Kidney (tissue), 14 donors: ENCODE data around the gene CDH2. TPM values are rescaled to one million over a fixed set of nuclear protein-coding genes. Genes with fewer than 3 reads are reported as not detected.

ENCODE experiments used
- DNase-seq, 5 donors: peaks; one replicate each; pipeline ENCODE4 v3.0.0-alpha.2; 2013 to 2020
- FAIRE-seq: peaks from 2 replicates; lab custom pipeline; 2012; peaks lifted over from hg19 to GRCh38; lab: Jason Lieb, UNC
- H3K27ac ChIP-seq, 2 donors: one replicate each; pipeline ENCODE4 v1.7.0; 2013; ENCODE audit warnings: low read depth in 2 of 2, low read length in 2 of 2, inconsistent platforms in 1 of 2
- H3K27me3 ChIP-seq: one replicate; pipeline ENCODE4 v1.7.1; 2013; ENCODE audit warnings: low read length, inconsistent platforms; ENCODE audit not compliant: control insufficient read depth, insufficient read depth
- H3K36me3 ChIP-seq, 3 donors: one replicate each; pipeline versions ENCODE4 v1.7.0 to v1.7.1; 2013; ENCODE audit warnings: low read length in 3 of 3, control low read depth in 1 of 3, inconsistent platforms in 1 of 3; ENCODE audit not compliant: insufficient read depth in 3 of 3, control insufficient read depth in 2 of 3
- H3K4me1 ChIP-seq, 3 donors: one replicate each; pipeline versions ENCODE4 v1.7.0 to v1.7.1; 2013; ENCODE audit warnings: low read length in 3 of 3, inconsistent platforms in 1 of 3, low read depth in 1 of 3; ENCODE audit not compliant: control insufficient read depth in 2 of 3, insufficient read depth in 2 of 3
- H3K4me3 ChIP-seq, 3 donors: one replicate each; pipeline versions ENCODE4 v1.7.0 to v1.8.1; 2013; ENCODE audit warnings: low read length in 3 of 3, control low read depth in 1 of 3, inconsistent platforms in 1 of 3
- H3K9ac ChIP-seq, 3 donors: one replicate each; pipeline versions ENCODE4 v1.7.0 to v1.7.1; 2013; ENCODE audit warnings: low read length in 3 of 3, control low read depth in 1 of 3, inconsistent platforms in 1 of 3
- H3K9me3 ChIP-seq, 3 donors: one replicate each; pipeline versions ENCODE4 v1.7.0 to v1.7.1; 2013; ENCODE audit warnings: low read length in 3 of 3, control low read depth in 1 of 3, inconsistent platforms in 1 of 3; ENCODE audit not compliant: control insufficient read depth in 2 of 3, insufficient read depth in 1 of 3
- intact Hi-C: fragments of 100-400 bp; cut with DNase I; formaldehyde crosslinking; loops from one replicate; pipeline ENCODE4 v1.11.1; 2022
- polyA plus RNA-seq: library from polyadenylated mRNA; stranded (reverse); fragments of 350-450 nt; fragmentation: Illumina TruSeq; extraction: RNeasy Lipid Tissue Mini Kit (QIAGEN cat#74804); gene quantifications from one replicate; pipeline ENCODE4 v1.2.3, GENCODE V29; 2014; ENCODE audit warnings: low read depth, low replicate concordance; ENCODE audit not compliant: insufficient read depth
- total RNA-seq: library from RNA; stranded (reverse); fragmentation: NEBNext Ultra II Directional; extraction: Animal tissue kit (Norgen Biotek cat#: 25700); gene quantifications from one replicate; pipeline ENCODE4 v1.2.1, GENCODE V29; 2021
- TF ChIP-seq, protein P1 (sequence below): IDR thresholded peaks from 3 replicates; pipeline ENCODE4 v1.5.1; 2012; ENCODE audit warnings: mild to moderate bottlenecking, moderate library complexity, borderline replicate concordance; ENCODE audit not compliant: insufficient read depth; ENCODE audit errors: extremely low read depth
- donor health status: control.
- donor health status: control.
- donor health status: control.
- donor health status: control.
- donor health status: control.
- donor health status: DM: yes; HTN: yes; CAD: no.
- donor health status: Normal renal cell carcinoma (clear cell type).

CDH2 gene
- total and polyA plus RNA-seq, 2 donors from 2014 or later = 6.3 to 29.6 TPM

DNA sequence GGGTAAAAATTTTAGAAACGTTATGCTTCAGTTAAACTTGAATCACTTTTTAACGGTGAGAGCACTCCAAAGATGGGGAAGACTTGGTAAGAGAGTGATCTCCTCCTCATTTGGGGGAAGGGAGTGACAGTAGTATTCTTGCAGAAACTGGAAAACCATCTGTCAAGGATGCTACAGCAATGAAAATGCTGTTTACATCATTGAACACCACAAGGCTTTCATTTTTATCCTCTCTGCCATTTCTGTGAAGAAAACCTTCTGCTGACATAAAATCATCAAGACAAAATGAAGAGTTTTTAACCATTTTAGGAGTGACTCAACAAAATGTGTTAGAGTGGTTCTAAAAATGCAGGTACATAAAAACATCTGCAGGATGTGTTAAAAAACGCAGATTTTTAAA is 38.1 kb downstream of the CDH2 start:
- no peaks in the 10 kb centered on the region for H3K9me3 ChIP-seq
- no peaks in the 10 kb centered on the region for H3K27me3 ChIP-seq
- H3K36me3 ChIP-seq = no peaks in the 10 kb centered on the region
- H3K4me3 ChIP-seq = no peak overlapping the region
- FAIRE-seq (no peak), DNase-seq (no peak)
- H3K27ac ChIP-seq = no peak overlapping the region
- intact Hi-C loops = no loop called here
- TF ChIP-seq, protein P1, sequence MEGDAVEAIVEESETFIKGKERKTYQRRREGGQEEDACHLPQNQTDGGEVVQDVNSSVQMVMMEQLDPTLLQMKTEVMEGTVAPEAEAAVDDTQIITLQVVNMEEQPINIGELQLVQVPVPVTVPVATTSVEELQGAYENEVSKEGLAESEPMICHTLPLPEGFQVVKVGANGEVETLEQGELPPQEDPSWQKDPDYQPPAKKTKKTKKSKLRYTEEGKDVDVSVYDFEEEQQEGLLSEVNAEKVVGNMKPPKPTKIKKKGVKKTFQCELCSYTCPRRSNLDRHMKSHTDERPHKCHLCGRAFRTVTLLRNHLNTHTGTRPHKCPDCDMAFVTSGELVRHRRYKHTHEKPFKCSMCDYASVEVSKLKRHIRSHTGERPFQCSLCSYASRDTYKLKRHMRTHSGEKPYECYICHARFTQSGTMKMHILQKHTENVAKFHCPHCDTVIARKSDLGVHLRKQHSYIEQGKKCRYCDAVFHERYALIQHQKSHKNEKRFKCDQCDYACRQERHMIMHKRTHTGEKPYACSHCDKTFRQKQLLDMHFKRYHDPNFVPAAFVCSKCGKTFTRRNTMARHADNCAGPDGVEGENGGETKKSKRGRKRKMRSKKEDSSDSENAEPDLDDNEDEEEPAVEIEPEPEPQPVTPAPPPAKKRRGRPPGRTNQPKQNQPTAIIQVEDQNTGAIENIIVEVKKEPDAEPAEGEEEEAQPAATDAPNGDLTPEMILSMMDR = no peak
- H3K4me1 ChIP-seq = no peaks in the 10 kb centered on the region
- H3K9ac ChIP-seq = no peak overlapping the region

DNA sequence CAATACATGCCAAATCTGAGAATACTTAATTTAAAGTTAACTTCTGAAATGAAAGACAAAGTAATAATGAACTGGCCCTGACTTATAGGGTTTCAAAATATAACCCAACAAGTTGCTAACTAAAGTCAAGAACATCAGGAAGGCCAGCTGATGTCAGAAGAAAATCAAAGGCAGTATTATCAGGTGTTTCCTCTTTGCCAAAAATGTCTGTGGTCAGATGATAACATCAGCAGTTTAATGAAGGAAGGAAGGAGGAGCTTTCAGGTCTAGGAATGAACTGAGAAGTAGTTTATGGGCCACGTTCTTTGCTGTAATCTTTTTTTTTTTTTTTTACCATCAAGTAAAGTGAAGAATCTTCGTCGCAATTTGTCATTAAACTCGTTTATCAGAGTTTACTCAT is 40.9 kb downstream of the CDH2 start:
- intact Hi-C loops = no loop called here
- TF ChIP-seq, protein P1 = no peak
- no peak for FAIRE-seq
- Histone ChIP-seq H3K9ac (no peak overlapping the region), H3K27me3 (no peaks in the 10 kb centered on the region), H3K4me1 (no peaks in the 10 kb centered on the region), H3K9me3 (no peaks in the 10 kb centered on the region), H3K4me3 (no peak overlapping the region), H3K27ac (no peak overlapping the region), H3K36me3 (no peaks in the 10 kb centered on the region)
- DNase-seq = no peak

DNA sequence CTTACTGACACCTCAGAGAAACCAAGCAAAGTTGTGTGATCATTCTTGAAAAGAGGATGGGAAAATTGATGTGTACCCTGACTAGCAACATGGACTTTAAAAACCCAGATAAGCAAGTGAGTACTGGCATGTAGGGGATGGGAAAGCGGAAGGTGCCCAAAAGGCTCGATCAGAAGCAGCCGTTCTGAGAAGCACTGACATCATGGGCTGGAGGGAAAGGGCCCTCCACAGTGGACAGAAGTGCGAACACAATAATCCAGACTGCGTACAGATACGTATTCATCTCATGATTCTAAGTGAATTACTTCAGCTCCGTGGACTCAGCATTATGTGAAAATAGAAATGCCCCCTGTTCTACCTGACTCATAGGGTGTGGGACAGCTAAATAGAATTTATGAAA is 42.2 kb downstream of the CDH2 start:
- DNase-seq (no peak), FAIRE-seq (no peak)
- no peaks in the 10 kb centered on the region for H3K4me1 ChIP-seq
- no peak overlapping the region for H3K4me3 ChIP-seq
- no peak overlapping the region for H3K27ac ChIP-seq
- H3K27me3 ChIP-seq = no peaks in the 10 kb centered on the region
- intact Hi-C loops = no loop called here
- TF ChIP-seq, protein P1 = no peak
- no peak overlapping the region for H3K9ac ChIP-seq
- no peaks in the 10 kb centered on the region for H3K9me3 ChIP-seq
- H3K36me3 ChIP-seq = no peaks in the 10 kb centered on the region

- no peak overlapping the region for H3K27ac ChIP-seq
- TF ChIP-seq, protein P1 = no peak
- H3K4me1 ChIP-seq = peaks cover 0 to 4% (median 0%) of the 10 kb centered on the region in 3 donors
- DNase-seq (no peak), FAIRE-seq (no peak)
- no peaks in the 10 kb centered on the region for H3K9me3 ChIP-seq
- no peak overlapping the region for H3K9ac ChIP-seq
- H3K27me3 ChIP-seq = no peaks in the 10 kb centered on the region
- H3K4me3 ChIP-seq = no peak overlapping the region
- H3K36me3 ChIP-seq = no peaks in the 10 kb centered on the region
- intact Hi-C loops = no loop called here
Measured at GRCh38 chr18:28132084-28132483, 44.8 kb downstream of the CDH2 start.
